Measurements from ENCODE around the gene DHRS7. TPM values are rescaled to one million over a fixed set of nuclear protein-coding genes. Genes with fewer than 3 reads are reported as not detected.

The DHRS7 gene
- total and polyA plus RNA-seq, 9 donors, result 57.5 to 96.7 (median 61.3) TPM

GRCh38 chr14:60153991-60154390 is 11.2 kb downstream of the DHRS7 start:
- WGBS, 3 donors, result 76 to 78% (median 77%) methylated on average over 3 of the region's 3 CpGs
- H3K27ac ChIP-seq, result no peak overlapping the region
- H3K9me3 ChIP-seq, result no peaks in the 10 kb centered on the region
- H3K4me3 ChIP-seq, result no peak overlapping the region
- H3K27me3 ChIP-seq, result no peaks in the 10 kb centered on the region
- no peak for DNase-seq
- peaks cover 1% of the 10 kb centered on the region for H3K4me1 ChIP-seq (ENCODE audit: insufficient read depth)
- no peak for TF ChIP-seq CTCF (IDR thresholded peaks at IDR 0.05)
- TF ChIP-seq EP300 (IDR thresholded peaks at IDR 0.05), result no peak
- no peak for TF ChIP-seq POLR2A (IDR thresholded peaks at IDR 0.05)
- H3K36me3 ChIP-seq, result no peaks in the 10 kb centered on the region
- intact Hi-C loops (cut with DNase I), result loop anchor here in 2 of 4 donors (5.0 to 10.0 kb wide), 2 partner anchors 62 to 91 kb away; partner anchors contain the start of genes PCNX4 (in 1 of the 2) and PPM1A (in 1 of the 2)

GRCh38 chr14:60151715-60152114 is 13.5 kb downstream of the DHRS7 start:
- Histone ChIP-seq H3K4me3 (no peak overlapping the region), H3K27me3 (no peaks in the 10 kb centered on the region), H3K27ac (no peak overlapping the region), H3K36me3 (peaks cover 3% of the 10 kb centered on the region), H3K9me3 (no peaks in the 10 kb centered on the region), H3K4me1 (ENCODE audit: insufficient read depth) (peaks cover 1% of the 10 kb centered on the region)
- WGBS, 3 donors, result 22 to 54% (median 30%) methylated on average over 3 of the region's 3 CpGs
- no peak for TF ChIP-seq CTCF (IDR thresholded peaks at IDR 0.05)
- TF ChIP-seq POLR2A (IDR thresholded peaks at IDR 0.05), result no peak
- no peak for TF ChIP-seq EP300 (IDR thresholded peaks at IDR 0.05)
- peak in 3 of 5 donors; percentile 29 to 49 (median 44) for DNase-seq
- intact Hi-C loops (cut with DNase I), result loop anchor here in 2 of 4 donors (5.0 to 10.0 kb wide), 2 partner anchors 59 to 93 kb away; partner anchors contain the start of genes PCNX4 (in 1 of the 2) and PPM1A (in 1 of the 2)

DNA sequence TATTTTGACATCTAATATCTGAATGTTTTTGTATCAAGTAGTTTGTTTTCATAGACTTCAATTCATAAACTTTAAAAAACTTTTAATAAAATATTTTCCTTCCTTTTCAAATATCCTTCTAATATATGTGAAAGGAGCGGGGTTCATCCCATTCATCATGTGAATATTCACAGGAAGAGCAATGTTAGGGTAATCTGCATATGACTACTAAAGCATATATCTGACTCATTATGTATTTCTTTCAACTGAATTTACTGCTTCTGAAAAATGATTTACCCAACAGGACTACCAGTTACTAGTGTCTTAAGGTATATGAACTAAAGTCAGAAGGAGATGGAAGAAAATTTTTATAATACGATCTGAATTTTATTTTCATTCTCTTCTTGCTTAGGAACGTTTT is 30.5 kb downstream of the DHRS7 start:
- H3K36me3 ChIP-seq, result no peaks in the 10 kb centered on the region
- H3K4me3 ChIP-seq, result no peak overlapping the region
- no peaks in the 10 kb centered on the region for H3K27me3 ChIP-seq
- no peaks in the 10 kb centered on the region for H3K9me3 ChIP-seq
- no peak for DNase-seq
- no peak for TF ChIP-seq POLR2A (IDR thresholded peaks at IDR 0.05)
- TF ChIP-seq EP300 (IDR thresholded peaks at IDR 0.05), result no peak
- no peak for TF ChIP-seq CTCF (IDR thresholded peaks at IDR 0.05)
- intact Hi-C loops (cut with DNase I), result no loop called here
- 91 to 95% (median 93%) methylated on average over 3 of the region's 3 CpGs for WGBS, 3 donors
- no peaks in the 10 kb centered on the region for H3K4me1 ChIP-seq (ENCODE audit: insufficient read depth)
- no peak overlapping the region for H3K27ac ChIP-seq

GRCh38 chr14:60133487-60133886 is 31.7 kb downstream of the DHRS7 start:
- Histone ChIP-seq H3K27ac (no peak overlapping the region), H3K27me3 (no peaks in the 10 kb centered on the region), H3K9me3 (no peaks in the 10 kb centered on the region), H3K4me3 (no peak overlapping the region), H3K4me1 (ENCODE audit: insufficient read depth) (no peaks in the 10 kb centered on the region), H3K36me3 (no peaks in the 10 kb centered on the region)
- DNase-seq, result no peak
- TF ChIP-seq CTCF (IDR thresholded peaks at IDR 0.05) (no peak), EP300 (IDR thresholded peaks at IDR 0.05) (no peak), POLR2A (IDR thresholded peaks at IDR 0.05) (no peak)
- 90 to 94% (median 90%) methylated on average over 2 of the region's 2 CpGs for WGBS, 3 donors
- intact Hi-C loops (cut with DNase I), result no loop called here
